Endothelial cell (in vitro differentiated cells): ENCODE measurements around the gene KHDC1. TPM values are rescaled to one million over a fixed set of nuclear protein-coding genes. Genes with fewer than 3 reads are reported as not detected.

Experiments used
- DNase-seq: peaks from one replicate; pipeline ENCODE4 v3.0.0; 2021; ENCODE audit warnings: low spot score
- H3K27ac Mint-ChIP-seq: one replicate; pipeline ENCODE4 v1.8.0; 2021; ENCODE audit warnings: mixed read lengths, inconsistent platforms; ENCODE audit not compliant: unreplicated experiment
- H3K27me3 Mint-ChIP-seq: one replicate; pipeline ENCODE4 v1.8.0; 2021; ENCODE audit warnings: mild to moderate bottlenecking, moderate library complexity, mixed read lengths, inconsistent platforms; ENCODE audit not compliant: unreplicated experiment
- H3K36me3 Mint-ChIP-seq: one replicate; pipeline ENCODE4 v1.8.0; 2021; ENCODE audit warnings: mild to moderate bottlenecking, low read depth, mixed read lengths, inconsistent platforms; ENCODE audit not compliant: unreplicated experiment
- H3K4me1 Mint-ChIP-seq: one replicate; pipeline ENCODE4 v1.8.0; 2021; ENCODE audit warnings: mild to moderate bottlenecking, mixed read lengths, inconsistent platforms; ENCODE audit not compliant: unreplicated experiment
- H3K4me3 Mint-ChIP-seq: one replicate; pipeline ENCODE4 v1.8.0; 2021; ENCODE audit warnings: mild to moderate bottlenecking, mixed read lengths, inconsistent platforms; ENCODE audit not compliant: unreplicated experiment
- H3K9me3 Mint-ChIP-seq: one replicate; pipeline ENCODE4 v1.8.0; 2021; ENCODE audit warnings: mixed read lengths, inconsistent platforms; ENCODE audit not compliant: unreplicated experiment
- CTCF ChIP-seq: fragments of 200-600 bp; sonication (generic); IDR thresholded peaks from one replicate; pipeline ENCODE4 v1.5.0; 2021; ENCODE audit warnings: antibody characterized with exemption; ENCODE audit not compliant: unreplicated experiment
- total RNA-seq: library from RNA; stranded (reverse); fragmentation: NEBNext Ultra II Directional; extraction: Animal tissue kit (Norgen Biotek cat#: 25700); gene quantifications from one replicate; pipeline ENCODE4 v1.2.1, GENCODE V29; 2021; ENCODE audit not compliant: unreplicated experiment

Gene KHDC1
- total RNA-seq, 1 donor from 2014 or later: 2.6 TPM

DNA sequence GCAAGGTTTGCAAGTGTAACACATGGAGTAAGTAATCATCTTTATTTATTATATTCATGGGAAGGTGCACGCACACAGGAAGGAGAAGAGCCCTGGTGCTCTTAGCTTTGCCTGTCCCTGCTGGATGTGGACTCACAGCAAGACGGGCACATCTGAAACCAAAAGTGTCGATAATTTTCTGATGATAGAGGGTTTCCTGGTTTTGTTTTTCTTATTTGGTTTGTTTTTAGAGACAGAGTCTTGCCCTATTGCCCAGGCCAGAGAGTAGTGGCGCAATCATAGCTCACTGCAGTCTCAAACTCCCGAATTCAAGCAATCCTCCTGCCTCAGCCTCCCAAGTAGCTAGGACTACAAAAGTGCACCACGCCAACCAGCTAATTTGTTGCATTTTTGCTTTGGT, 29.9 kb downstream of the KHDC1 start:
- Mint-ChIP-seq H3K9me3 (no peaks in the 10 kb centered on the region), H3K36me3 (no peaks in the 10 kb centered on the region)

DNA sequence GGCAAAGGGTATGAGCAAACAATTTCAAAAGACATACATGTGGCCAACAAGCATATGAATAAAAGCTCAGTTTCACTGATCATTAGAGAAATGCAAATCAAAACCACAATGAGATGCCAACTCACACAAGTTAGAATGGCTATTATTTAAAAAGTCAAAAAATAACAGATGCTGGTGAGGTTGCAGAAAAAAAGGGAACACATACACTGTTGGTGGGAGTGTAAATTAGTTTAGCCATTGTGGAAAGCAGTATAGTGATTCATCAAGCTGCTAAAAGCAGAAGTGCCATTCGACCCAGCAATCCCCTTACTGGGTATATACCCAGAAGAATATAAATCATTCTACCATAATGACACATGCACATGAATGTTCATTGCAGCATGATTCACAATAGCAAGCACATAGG, 31.0 kb downstream of the KHDC1 start:
- peaks cover 1% of the 10 kb centered on the region for H3K27me3 Mint-ChIP-seq
- TF ChIP-seq CTCF: no peak
- no peak overlapping the region for H3K4me3 Mint-ChIP-seq
- H3K36me3 Mint-ChIP-seq: no peaks in the 10 kb centered on the region
- H3K27ac Mint-ChIP-seq: no peak overlapping the region
- H3K4me1 Mint-ChIP-seq: no peaks in the 10 kb centered on the region
- no peaks in the 10 kb centered on the region for H3K9me3 Mint-ChIP-seq
- DNase-seq: no peak

More for the DNA sequence above, 29.9 kb downstream of the KHDC1 start:
- no peak for DNase-seq
- TF ChIP-seq CTCF: no peak
- H3K27me3 Mint-ChIP-seq: peaks cover 1% of the 10 kb centered on the region
- no peak overlapping the region for H3K27ac Mint-ChIP-seq
- H3K4me3 Mint-ChIP-seq: no peak overlapping the region
- H3K4me1 Mint-ChIP-seq: no peaks in the 10 kb centered on the region

DNA sequence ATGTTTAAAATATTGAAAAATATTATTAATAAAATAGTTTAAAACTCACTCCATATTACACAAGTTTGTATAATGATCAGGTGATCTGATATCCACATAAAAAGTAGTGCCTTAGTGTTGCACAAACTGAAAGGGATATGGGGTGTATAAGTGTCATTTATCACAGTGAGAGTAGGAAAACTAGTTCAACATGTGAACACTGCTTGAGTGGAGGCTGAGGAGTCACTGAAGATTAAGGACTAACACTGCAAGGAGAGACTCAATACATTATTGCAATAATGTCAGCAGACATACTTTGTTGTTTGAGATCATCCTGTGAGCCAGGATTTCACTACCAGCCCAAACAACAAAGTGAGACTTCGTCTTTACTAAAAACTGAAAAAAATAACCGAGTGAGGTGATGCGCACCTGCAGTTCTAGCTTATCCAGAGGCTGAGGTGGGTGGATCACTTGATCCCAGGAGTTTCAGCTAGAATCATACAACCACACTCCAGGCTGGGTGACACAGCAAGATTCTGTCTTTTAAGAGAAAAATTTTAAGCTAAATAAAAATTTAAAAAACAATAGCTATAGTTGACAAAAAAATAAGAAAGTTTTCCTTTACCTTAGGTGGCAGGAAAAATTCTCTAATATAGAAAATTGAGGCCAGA, 35.3 kb downstream of the KHDC1 start:
- H3K27ac Mint-ChIP-seq: no peak overlapping the region
- no peaks in the 10 kb centered on the region for H3K27me3 Mint-ChIP-seq
- no peak for DNase-seq
- TF ChIP-seq CTCF: no peak
- no peaks in the 10 kb centered on the region for H3K9me3 Mint-ChIP-seq
- no peak overlapping the region for H3K4me3 Mint-ChIP-seq
- no peaks in the 10 kb centered on the region for H3K4me1 Mint-ChIP-seq
- H3K36me3 Mint-ChIP-seq: no peaks in the 10 kb centered on the region

DNA sequence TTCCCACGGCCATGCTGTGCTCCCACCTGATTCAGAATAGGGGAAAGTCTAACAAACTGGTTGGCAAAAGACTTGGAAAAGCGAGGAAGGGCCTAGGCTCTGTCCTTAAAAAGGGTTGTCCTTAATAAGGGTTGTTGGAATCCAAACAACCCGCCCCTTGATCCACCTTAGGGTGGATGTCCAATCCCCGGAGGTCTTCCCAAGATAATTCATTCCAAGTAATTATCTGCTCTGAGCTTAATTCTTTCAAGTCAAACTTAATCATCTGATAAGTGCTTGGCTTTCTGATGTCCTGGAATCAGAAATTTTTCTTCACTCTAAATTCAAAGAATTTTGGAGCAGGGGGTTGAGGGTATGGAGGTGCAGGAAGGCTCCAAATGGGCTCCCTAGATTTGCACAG, 37.6 kb downstream of the KHDC1 start, which contains the start of gene KHDC1L:
TSS of gene KHDC1L (minus strand) at position 101 of the 400 bp plus-strand sequence. CDS start at position 13, 88 bp downstream.
- Mint-ChIP-seq H3K27ac (no peak within 1 kb of the TSS), H3K4me3 (no peak within 1 kb of the TSS), H3K4me1 (no peaks in the 10 kb centered on the region), H3K9me3 (no peaks in the 10 kb centered on the region), H3K27me3 (no peaks in the 10 kb centered on the region), H3K36me3 (no peaks in the 10 kb centered on the region)
- no peak for DNase-seq
- no peak for TF ChIP-seq CTCF

DNA sequence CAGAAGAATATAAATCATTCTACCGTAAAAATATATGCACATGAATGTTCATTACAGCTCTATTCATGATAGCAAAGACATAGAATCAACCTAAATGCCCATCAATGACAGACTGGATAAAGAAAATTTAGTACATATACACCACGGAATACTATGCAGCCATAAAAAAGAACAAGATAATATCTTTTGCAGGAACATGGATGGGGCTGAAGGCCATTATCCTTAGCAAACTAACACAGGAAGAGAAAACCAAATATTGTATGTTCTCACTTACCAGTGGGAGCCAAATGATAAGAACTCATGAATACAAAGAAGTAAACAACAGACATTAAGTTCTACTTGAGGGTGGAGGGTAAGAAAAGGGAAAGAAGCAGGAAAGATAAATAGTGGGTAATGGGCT, 46.1 kb downstream of the KHDC1 start:
- H3K27me3 Mint-ChIP-seq: no peaks in the 10 kb centered on the region
- no peak for DNase-seq
- H3K36me3 Mint-ChIP-seq: no peaks in the 10 kb centered on the region
- H3K4me1 Mint-ChIP-seq: no peaks in the 10 kb centered on the region
- TF ChIP-seq CTCF: no peak
- no peak overlapping the region for H3K4me3 Mint-ChIP-seq
- H3K9me3 Mint-ChIP-seq: no peaks in the 10 kb centered on the region
- H3K27ac Mint-ChIP-seq: no peak overlapping the region
